OCI-LY7 (cell line): ENCODE measurements around the gene FIBIN. TPM values are rescaled to one million over a fixed set of nuclear protein-coding genes. Genes with fewer than 3 reads are reported as not detected.
"Not testable (repeated sequence)": the region's sequence is repeated elsewhere in the genome, so short reads cannot be mapped to it uniquely, and the experiment has no call there.

ENCODE experiments used
- BruUV-seq: library from RNA; stranded (reverse); fragments of 400-500 nt; replicated peaks from 2 replicates; lab custom pipeline; 2021; lab: Mats Ljungman, UMichigan
- CTCF ChIA-PET: fragments of 300-600 bp; sonication (Branson Sonifier 250); formaldehyde crosslinking; loops from one replicate; lab custom pipeline; 2022; ENCODE audit warnings: antibody characterized with exemption; ENCODE audit not compliant: unreplicated experiment; lab: Charles Lee
- POLR2A ChIA-PET: fragments of 300-600 bp; sonication (Branson Sonifier 250); formaldehyde crosslinking; loops from one replicate; lab custom pipeline; 2022; ENCODE audit warnings: antibody characterized with exemption; lab: Charles Lee
- DNase-seq: peaks from one replicate; pipeline ENCODE4 v3.0.0-alpha.2; 2015; ENCODE audit warnings: low spot score
- H2AFZ ChIP-seq: fragments of 200-600 bp; sonication (generic), shearing (Covaris generic); 2 replicates; pipeline ENCODE4 v1.6.1; 2014; ENCODE audit warnings: mild to moderate bottlenecking, antibody characterized with exemption, low read length, moderate library complexity
- H3K27ac ChIP-seq: fragments of 200-600 bp; sonication (generic); 2 replicates; pipeline ENCODE4 v1.5.1; 2014; ENCODE audit warnings: mixed run types, low read depth, mild to moderate bottlenecking, moderate library complexity, low read length, inconsistent platforms; ENCODE audit not compliant: poor library complexity, severe bottlenecking
- H3K36me3 ChIP-seq: fragments of 200-600 bp; sonication (generic); 2 replicates; pipeline ENCODE4 v1.6.1; 2014; ENCODE audit warnings: mild to moderate bottlenecking, antibody characterized with exemption, low read length, moderate library complexity, mixed read lengths; ENCODE audit not compliant: insufficient read depth
- H3K4me1 ChIP-seq: fragments of 200-600 bp; sonication (generic); 2 replicates; pipeline ENCODE4 v1.5.1; 2014; ENCODE audit warnings: mild to moderate bottlenecking, low read length; ENCODE audit not compliant: insufficient read depth, poor library complexity, severe bottlenecking
- H3K4me2 ChIP-seq: fragments of 200-600 bp; sonication (generic); 2 replicates; pipeline ENCODE4 v1.6.1; 2014; ENCODE audit warnings: mild to moderate bottlenecking, low read length
- H3K4me3 ChIP-seq: fragments of 200-600 bp; sonication (generic); 2 replicates; pipeline ENCODE4 v1.5.1; 2014; ENCODE audit warnings: mild to moderate bottlenecking, low read depth, low read length; ENCODE audit not compliant: poor library complexity, severe bottlenecking
- H3K79me2 ChIP-seq: fragments of 200-600 bp; sonication (generic); 2 replicates; pipeline ENCODE4 v1.6.1; 2016; ENCODE audit warnings: low read depth, mild to moderate bottlenecking, low read length, moderate library complexity, mixed read lengths; ENCODE audit not compliant: insufficient read depth
- H3K9me2 ChIP-seq: fragments of 200-600 bp; sonication (generic); 2 replicates; pipeline ENCODE4 v1.6.1; 2016; ENCODE audit warnings: mild to moderate bottlenecking, low read length, mixed read lengths; ENCODE audit not compliant: insufficient read depth
- H3K9me3 ChIP-seq: fragments of 200-600 bp; sonication (generic); 2 replicates; pipeline ENCODE4 v1.6.1; 2014; ENCODE audit warnings: mild to moderate bottlenecking, mixed run types, low read length, mixed read lengths
- H4K20me1 ChIP-seq: fragments of 200-600 bp; sonication (generic); 2 replicates; pipeline ENCODE4 v1.6.1; 2014; ENCODE audit warnings: mild to moderate bottlenecking, antibody characterized with exemption, low read length, moderate library complexity, mixed read lengths; ENCODE audit not compliant: insufficient read depth
- CTCF ChIP-seq: fragments of 200-600 bp; sonication (generic); conservative IDR thresholded peaks from 2 replicates; pipeline ENCODE4 v1.5.1; 2014; ENCODE audit warnings: mild to moderate bottlenecking, antibody characterized with exemption, low read length, moderate library complexity, mixed read lengths
- EZH2phosphoT487 ChIP-seq: fragments of 200-600 bp; sonication (generic); IDR thresholded peaks from 2 replicates; pipeline ENCODE4 v1.6.1; 2018; ENCODE audit warnings: low read depth, borderline replicate concordance, mild to moderate bottlenecking, mixed run types, antibody characterized with exemption, low read length, moderate library complexity, mixed read lengths
- intact Hi-C: fragments of 100-400 bp; cut with micrococcal nuclease; formaldehyde crosslinking; loops from one replicate; pipeline ENCODE4 v1.10.0; 2022; ENCODE audit not compliant: unreplicated experiment
- total RNA-seq, 2 experiments: library from RNA; depleted of rRNA in 1 of 2; stranded (reverse); fragments of >200 nt in 1 of 2; shearing (Covaris generic) in 1 of 2; gene quantifications; 2 replicates each; pipeline ENCODE4 v1.2.3, GENCODE V29; 2014 to 2022

Gene FIBIN
- total RNA-seq, 2 experiments from 2014 or later = not detected

- intact Hi-C loops = no loop called here
- Histone ChIP-seq H3K36me3 (no peaks in the 10 kb centered on the region), H3K9me3 (no peaks in the 10 kb centered on the region), H3K4me2 (peak overlapping the region; percentile 15; the same call in 1 of the 2 replicates), H4K20me1 (no peaks in the 10 kb centered on the region), H3K4me3 (no peak overlapping the region), H3K27ac (no peak overlapping the region), H3K4me1 (no peaks in the 10 kb centered on the region), H2AFZ (0 out of 2 replicates have a peak overlapping the region, but pooled peaks have one; percentile 15), H3K9me2 (no peaks in the 10 kb centered on the region), H3K79me2 (no peaks in the 10 kb centered on the region)
- POLR2A ChIA-PET = interaction anchor here (0.5 to 0.8 kb wide), 3 partner anchors 14 to 32 kb away, joined by 3 read pairs; no protein-coding TSS in a partner anchor
- TF ChIP-seq EZH2phosphoT487 (no peak), CTCF (no peak)
- no peak for DNase-seq
- BruUV-seq = no TSS peak
- CTCF ChIA-PET = no interaction called here
Measured at GRCh38 chr11:26995701-26996460, 2.0 kb downstream of the FIBIN start.

DNA sequence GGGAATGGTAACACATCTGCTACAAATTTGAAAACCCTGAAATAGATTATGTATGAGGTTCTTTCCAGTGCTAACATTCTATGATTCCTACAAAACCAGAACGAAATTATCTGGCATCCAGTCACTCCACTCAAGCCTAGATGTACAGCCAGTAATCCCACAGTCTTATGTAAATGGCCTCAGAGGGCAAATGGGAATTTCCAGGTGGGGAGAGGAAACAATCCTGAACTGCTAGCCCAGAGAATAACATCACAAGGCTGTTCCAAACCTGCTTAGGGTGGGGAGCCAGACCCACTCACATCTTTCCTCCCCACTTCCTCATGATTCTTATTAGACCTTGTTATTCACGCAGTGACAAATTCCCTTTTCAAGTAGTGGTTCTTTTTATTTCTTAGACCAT is 3.5 kb downstream of the FIBIN start:
- intact Hi-C loops = no loop called here
- Histone ChIP-seq H3K27ac (no peak overlapping the region), H4K20me1 (no peaks in the 10 kb centered on the region), H3K4me3 (no peak overlapping the region), H3K9me3 (no peaks in the 10 kb centered on the region), H3K4me1 (no peaks in the 10 kb centered on the region), H3K4me2 (no peak overlapping the region), H3K9me2 (no peaks in the 10 kb centered on the region), H3K79me2 (no peaks in the 10 kb centered on the region), H3K36me3 (no peaks in the 10 kb centered on the region), H2AFZ (no peak overlapping the region)
- BruUV-seq = no TSS peak
- POLR2A ChIA-PET = interaction anchor here (0.7 kb wide), 1 partner anchor 58 kb away, joined by 3 read pairs; no protein-coding TSS in a partner anchor
- TF ChIP-seq CTCF (no peak), EZH2phosphoT487 (no peak)
- CTCF ChIA-PET = no interaction called here
- DNase-seq = no peak

DNA sequence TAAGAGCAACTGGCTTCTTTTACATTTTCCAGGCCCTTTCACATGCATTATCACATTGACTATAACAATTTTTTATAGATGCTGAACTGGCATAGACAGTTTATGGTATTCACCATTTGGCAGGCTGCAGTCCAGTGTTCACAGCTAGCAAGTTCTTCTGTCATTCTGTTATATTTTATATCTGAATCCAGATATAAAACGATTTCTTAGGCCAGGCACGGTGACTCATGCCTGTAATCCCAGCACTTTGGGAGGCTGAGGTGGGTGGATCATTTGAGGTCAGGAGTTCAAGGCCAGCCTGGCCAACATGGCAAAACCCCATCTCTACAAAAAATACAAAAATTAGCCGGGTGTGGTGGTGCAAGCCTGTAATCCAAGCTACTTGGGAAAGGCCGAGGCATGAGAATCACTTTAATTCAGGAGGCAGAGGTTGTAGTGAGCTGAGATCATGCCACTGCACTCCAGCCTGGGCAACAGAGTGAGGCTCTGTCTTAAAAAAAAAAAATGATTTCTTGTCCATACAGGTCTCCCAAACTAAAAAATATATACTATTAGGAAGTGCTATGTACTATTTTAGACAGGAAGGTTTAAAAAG is 7.3 kb downstream of the FIBIN start:
- H3K9me2 ChIP-seq, H3K4me2 ChIP-seq, intact Hi-C loops, H3K36me3 ChIP-seq, H3K79me2 ChIP-seq, DNase-seq, H3K4me1 ChIP-seq, H3K27ac ChIP-seq, H4K20me1 ChIP-seq, BruUV-seq, CTCF ChIA-PET, H3K4me3 ChIP-seq, H3K9me3 ChIP-seq: not testable (repeated sequence)
- POLR2A ChIA-PET = interaction anchor here (1.0 to 1.1 kb wide), 4 partner anchors 9 to 20 kb away, joined by 3 to 6 read pairs (median 4); no protein-coding TSS in a partner anchor
- peak overlapping the region; percentile 40 for H2AFZ ChIP-seq
